ENCODE results near the gene ARPC5. TPM values are rescaled to one million over a fixed set of nuclear protein-coding genes. Genes with fewer than 3 reads are reported as not detected.
A peak's percentile ranks its signal among the peaks of the same experiment; 100 is the strongest.

The ARPC5 gene
- total RNA-seq, 1 experiment from 2014 or later: 568 TPM

- Histone ChIP-seq H3K27me3 (replicated peaks) (no peaks in the 10 kb centered on the region), H3K4me3 (no peak overlapping the region), H3K36me3 (no peaks in the 10 kb centered on the region), H3K9me3 (replicated peaks) (no peaks in the 10 kb centered on the region), H3K27ac (no peak overlapping the region), H3K4me1 (replicated peaks) (peaks cover 2% of the 10 kb centered on the region; the same call in 1 of the 2 replicates)
- DNase-seq (ENCODE audit: low read depth in 1 of 2, low spot score in 2 of 2): peak; percentile 79 to 80
Observed at GRCh38 chr1:183655562-183656075, 20.0 kb upstream of the ARPC5 start.

GRCh38 chr1:183654706-183655105 is 19.1 kb upstream of the ARPC5 start:
- H3K36me3 ChIP-seq: no peaks in the 10 kb centered on the region
- no peak for DNase-seq (ENCODE audit: low read depth in 1 of 2, low spot score in 2 of 2)
- H3K27me3 ChIP-seq (replicated peaks): no peaks in the 10 kb centered on the region
- H3K4me1 ChIP-seq (replicated peaks): peaks cover 2% of the 10 kb centered on the region; the same call in 1 of the 2 replicates
- H3K9me3 ChIP-seq (replicated peaks): no peaks in the 10 kb centered on the region
- no peak overlapping the region for H3K4me3 ChIP-seq
- H3K27ac ChIP-seq: no peak overlapping the region

- Histone ChIP-seq H3K9me3 (replicated peaks) (no peaks in the 10 kb centered on the region), H3K4me1 (replicated peaks) (peaks cover 2% of the 10 kb centered on the region; the same call in 1 of the 2 replicates), H3K27me3 (replicated peaks) (no peaks in the 10 kb centered on the region), H3K36me3 (no peaks in the 10 kb centered on the region), H3K4me3 (no peak overlapping the region), H3K27ac (no peak overlapping the region)
- DNase-seq (ENCODE audit: low read depth in 1 of 2, low spot score in 2 of 2): no peak
Observed at GRCh38 chr1:183653876-183654451, 18.4 kb upstream of the ARPC5 start.

DNA sequence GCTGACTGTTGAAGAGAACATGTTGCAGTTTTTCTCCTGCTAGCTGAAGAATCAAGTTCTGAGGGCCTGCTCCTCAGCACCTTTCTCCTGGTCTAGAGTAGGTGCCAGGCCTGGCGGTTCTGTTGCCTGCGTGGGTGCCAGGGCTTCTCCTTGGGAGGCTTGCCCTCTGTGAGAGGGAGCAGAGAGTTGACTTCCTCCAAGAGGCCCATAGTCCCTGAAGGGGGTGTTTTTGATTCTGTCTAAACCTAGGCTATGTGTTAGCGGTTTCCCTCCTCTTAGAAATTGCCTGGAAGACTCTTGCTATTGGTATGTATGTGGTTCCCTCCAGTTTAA is 17.8 kb upstream of the ARPC5 start:
- DNase-seq (ENCODE audit: low read depth in 1 of 2, low spot score in 2 of 2): no peak
- peaks cover 2% of the 10 kb centered on the region; the same call in 1 of the 2 replicates for H3K4me1 ChIP-seq (replicated peaks)
- no peaks in the 10 kb centered on the region for H3K9me3 ChIP-seq (replicated peaks)
- H3K27ac ChIP-seq: no peak overlapping the region
- H3K4me3 ChIP-seq: no peak overlapping the region
- H3K36me3 ChIP-seq: no peaks in the 10 kb centered on the region
- H3K27me3 ChIP-seq (replicated peaks): no peaks in the 10 kb centered on the region

- Histone ChIP-seq H3K4me1 (replicated peaks) (peaks cover 2% of the 10 kb centered on the region; the same call in 1 of the 2 replicates), H3K27ac (no peak within 1 kb of the TSS), H3K9me3 (replicated peaks) (no peaks in the 10 kb centered on the region), H3K36me3 (no peaks in the 10 kb centered on the region), H3K27me3 (replicated peaks) (no peaks in the 10 kb centered on the region), H3K4me3 (no peak within 1 kb of the TSS)
- DNase-seq (ENCODE audit: low read depth in 1 of 2, low spot score in 2 of 2): no peak
Observed at GRCh38 chr1:183652547-183653461, 17.2 kb upstream of the ARPC5 start, which contains the start of gene APOBEC4. Gene APOBEC4 (minus strand): TSS chr1:183653316. CDS start chr1:183648781, 4,535 bp downstream.

DNA sequence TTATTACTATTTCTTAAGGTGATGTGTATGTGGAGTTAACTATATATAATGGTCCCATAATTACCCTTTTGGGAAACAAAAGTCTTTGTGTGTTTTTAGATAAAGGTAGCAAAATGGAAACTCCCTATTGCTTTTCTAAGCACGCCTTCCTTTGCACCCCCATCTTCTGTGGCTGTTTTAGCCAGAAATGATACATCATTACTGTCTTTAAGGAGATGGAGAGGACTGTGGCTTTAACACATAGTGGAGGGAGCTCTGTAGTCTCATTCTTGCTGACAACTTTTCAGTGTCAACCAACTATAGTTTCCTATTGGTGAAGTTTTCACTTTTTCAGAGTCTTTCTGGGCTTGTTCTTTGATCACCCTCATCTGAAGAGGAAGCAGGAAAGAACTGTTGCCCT is 16.5 kb upstream of the ARPC5 start:
- H3K36me3 ChIP-seq: no peaks in the 10 kb centered on the region
- H3K4me3 ChIP-seq: no peak overlapping the region
- H3K27me3 ChIP-seq (replicated peaks): no peaks in the 10 kb centered on the region
- H3K9me3 ChIP-seq (replicated peaks): no peaks in the 10 kb centered on the region
- peaks cover 2% of the 10 kb centered on the region; the same call in 1 of the 2 replicates for H3K4me1 ChIP-seq (replicated peaks)
- H3K27ac ChIP-seq: no peak overlapping the region
- no peak for DNase-seq (ENCODE audit: low read depth in 1 of 2, low spot score in 2 of 2)

GRCh38 chr1:183651612-183652011 is 16.0 kb upstream of the ARPC5 start:
- no peaks in the 10 kb centered on the region for H3K36me3 ChIP-seq
- no peaks in the 10 kb centered on the region for H3K27me3 ChIP-seq (replicated peaks)
- DNase-seq (ENCODE audit: low read depth in 1 of 2, low spot score in 2 of 2): no peak
- no peaks in the 10 kb centered on the region for H3K9me3 ChIP-seq (replicated peaks)
- peaks cover 2% of the 10 kb centered on the region; the same call in 1 of the 2 replicates for H3K4me1 ChIP-seq (replicated peaks)
- H3K4me3 ChIP-seq: no peak overlapping the region
- H3K27ac ChIP-seq: no peak overlapping the region

DNA sequence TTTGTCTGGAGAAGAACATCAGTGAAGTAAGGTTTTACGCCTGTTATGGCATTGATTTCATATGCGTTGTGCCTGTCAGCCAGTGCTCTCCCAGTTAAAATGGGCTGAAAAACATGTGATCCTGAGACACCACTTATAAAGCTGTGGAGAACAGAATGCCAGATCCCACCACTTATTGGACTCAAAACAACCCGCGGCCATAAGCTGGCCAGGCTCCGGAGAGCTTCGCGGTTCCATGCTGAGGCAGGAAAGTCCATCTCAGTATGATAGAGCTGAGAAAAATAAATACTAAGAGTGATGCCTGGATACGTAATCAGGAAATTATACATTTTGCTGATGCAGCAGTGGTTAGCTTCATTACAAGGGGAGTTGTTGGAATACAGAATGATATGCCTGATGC is 12.5 kb upstream of the ARPC5 start:
- no peak for DNase-seq (ENCODE audit: low read depth in 1 of 2, low spot score in 2 of 2)
- no peaks in the 10 kb centered on the region for H3K36me3 ChIP-seq

GRCh38 chr1:183646776-183647175 is 11.2 kb upstream of the ARPC5 start:
- Histone ChIP-seq H3K4me1 (replicated peaks) (no peaks in the 10 kb centered on the region), H3K36me3 (no peaks in the 10 kb centered on the region), H3K9me3 (replicated peaks) (no peaks in the 10 kb centered on the region), H3K27ac (no peak overlapping the region), H3K27me3 (replicated peaks) (no peaks in the 10 kb centered on the region), H3K4me3 (no peak overlapping the region)
- no peak for DNase-seq (ENCODE audit: low read depth in 1 of 2, low spot score in 2 of 2)

More for the DNA sequence above, 12.5 kb upstream of the ARPC5 start:
- Histone ChIP-seq H3K4me1 (replicated peaks) (no peaks in the 10 kb centered on the region), H3K27me3 (replicated peaks) (no peaks in the 10 kb centered on the region), H3K27ac (no peak overlapping the region), H3K4me3 (no peak overlapping the region), H3K9me3 (replicated peaks) (no peaks in the 10 kb centered on the region)

GRCh38 chr1:183645531-183645930 is 9.9 kb upstream of the ARPC5 start:
- Histone ChIP-seq H3K27me3 (replicated peaks) (no peaks in the 10 kb centered on the region), H3K4me3 (no peak overlapping the region), H3K4me1 (replicated peaks) (no peaks in the 10 kb centered on the region), H3K27ac (no peak overlapping the region), H3K9me3 (replicated peaks) (no peaks in the 10 kb centered on the region), H3K36me3 (no peaks in the 10 kb centered on the region)
- no peak for DNase-seq (ENCODE audit: low read depth in 1 of 2, low spot score in 2 of 2)

DNA sequence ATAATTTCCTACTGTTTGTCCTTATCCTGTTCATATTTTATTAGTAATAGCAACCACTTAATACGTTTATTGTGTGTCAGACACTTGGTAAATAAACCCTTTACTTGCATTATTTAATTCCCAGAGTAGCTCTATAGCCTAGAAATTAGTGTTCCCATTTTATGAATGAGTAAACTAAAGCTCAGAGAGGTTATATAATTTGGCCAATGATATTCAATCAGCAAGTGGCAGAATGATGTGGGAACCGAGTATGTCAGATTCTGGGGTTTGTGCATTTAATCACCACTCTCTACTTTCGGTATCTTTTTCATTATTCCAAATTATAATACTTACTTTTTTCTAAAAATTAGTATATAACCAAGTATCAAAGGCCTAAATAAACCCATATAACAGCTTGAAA is 6.6 kb upstream of the ARPC5 start:
- no peaks in the 10 kb centered on the region for H3K9me3 ChIP-seq (replicated peaks)
- H3K27ac ChIP-seq: no peak overlapping the region
- no peaks in the 10 kb centered on the region for H3K36me3 ChIP-seq
- H3K4me3 ChIP-seq: no peak overlapping the region
- no peak for DNase-seq (ENCODE audit: low read depth in 1 of 2, low spot score in 2 of 2)
- no peaks in the 10 kb centered on the region for H3K4me1 ChIP-seq (replicated peaks)
- H3K27me3 ChIP-seq (replicated peaks): no peaks in the 10 kb centered on the region

GRCh38 chr1:183640193-183640592 is 4.6 kb upstream of the ARPC5 start:
- Histone ChIP-seq H3K9me3 (replicated peaks) (no peaks in the 10 kb centered on the region), H3K27me3 (replicated peaks) (no peaks in the 10 kb centered on the region), H3K36me3 (no peaks in the 10 kb centered on the region), H3K27ac (no peak overlapping the region), H3K4me3 (no peak overlapping the region), H3K4me1 (replicated peaks) (no peaks in the 10 kb centered on the region)
- DNase-seq (ENCODE audit: low read depth in 1 of 2, low spot score in 2 of 2): no peak

DNA sequence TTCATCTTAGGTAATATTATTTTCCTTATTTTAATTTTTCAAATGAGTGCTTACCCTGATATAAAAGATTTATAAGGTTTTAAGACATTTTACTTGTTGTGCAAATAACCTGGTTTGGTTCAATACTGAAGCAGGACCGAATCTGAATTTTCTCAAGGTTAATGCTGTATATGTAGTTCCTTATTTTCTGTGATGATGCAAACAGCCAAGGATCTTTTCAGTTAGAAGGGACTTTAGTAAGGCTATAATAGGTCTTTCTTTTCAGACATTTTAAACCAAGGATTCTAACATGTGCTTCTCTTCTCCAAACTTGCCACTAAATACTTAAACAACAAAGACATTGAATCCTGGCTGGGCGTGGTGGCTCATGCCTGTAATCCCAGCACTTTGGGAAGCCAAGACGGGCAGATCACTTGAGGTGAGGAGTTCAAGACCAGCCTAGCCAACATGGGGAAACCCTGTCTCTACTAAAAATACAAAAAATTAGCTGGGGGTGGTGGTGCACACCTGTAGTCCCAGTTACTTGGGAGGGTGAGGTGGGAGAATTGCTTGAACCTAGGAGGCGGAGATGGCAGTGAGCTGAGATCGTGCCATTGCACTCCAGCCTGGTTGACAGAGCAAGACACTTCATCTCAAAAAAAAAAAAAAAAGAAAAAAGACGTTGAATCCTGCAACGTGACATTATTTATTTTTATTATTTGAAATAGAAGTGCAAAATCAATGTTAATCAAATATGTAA is 3.2 kb upstream of the ARPC5 start:
- Histone ChIP-seq H3K27ac (no peak overlapping the region), H3K4me1 (replicated peaks) (no peaks in the 10 kb centered on the region)
- DNase-seq (ENCODE audit: low read depth in 1 of 2, low spot score in 2 of 2): no peak

More for the DNA sequence above, 3.2 kb upstream of the ARPC5 start:
- Histone ChIP-seq H3K27me3 (replicated peaks) (no peaks in the 10 kb centered on the region), H3K9me3 (replicated peaks) (no peaks in the 10 kb centered on the region), H3K4me3 (no peak overlapping the region), H3K36me3 (no peaks in the 10 kb centered on the region)
